Uterus (tissue), 4 donors: ENCODE data around the gene TMEM191C. TPM values are rescaled to one million over a fixed set of nuclear protein-coding genes. Genes with fewer than 3 reads are reported as not detected.
"Not testable (repeated sequence)": the region's sequence is repeated elsewhere in the genome, so short reads cannot be mapped to it uniquely, and the experiment has no call there.

Experiments
- DNase-seq, 2 donors: peaks; one replicate each; pipeline ENCODE4 v3.0.0-alpha.2; 2019 to 2020
- H3K27ac ChIP-seq, 2 donors: fragments of 200-600 bp; sonication (generic); 1 replicate in 1 of 2; 2 replicates in 1 of 2; pipeline ENCODE4 v1.5.1; 2016 to 2018
- H3K27me3 ChIP-seq, 2 donors: fragments of 200-600 bp; sonication (generic); one replicate each; pipeline ENCODE4 v1.5.1; 2018 to 2019; ENCODE audit warnings: control low read depth in 1 of 2
- H3K36me3 ChIP-seq, 2 donors: fragments of 200-600 bp; sonication (generic); one replicate each; pipeline ENCODE4 v1.5.1; 2019; ENCODE audit warnings: control low read depth in 1 of 2
- H3K4me1 ChIP-seq, 2 donors: fragments of 200-600 bp; sonication (generic); one replicate each; pipeline ENCODE4 v1.5.1; 2018 to 2019; ENCODE audit warnings: control low read depth in 1 of 2
- H3K4me3 ChIP-seq, 2 donors: fragments of 200-600 bp; sonication (generic); 1 replicate in 1 of 2; 2 replicates in 1 of 2; pipeline ENCODE4 v1.5.1; 2018 to 2019; ENCODE audit warnings: mild to moderate bottlenecking in 1 of 2
- H3K9me3 ChIP-seq, 2 donors: fragments of 200-600 bp; sonication (generic); one replicate each; pipeline ENCODE4 v1.5.1; 2019; ENCODE audit warnings: control low read depth in 1 of 2
- CTCF ChIP-seq, 4 experiments: fragments of 200-600 bp in 2 of 4; fragments of 450-650 bp in 2 of 4; sonication (generic) in 2 of 4; IDR thresholded peaks; one replicate each; pipeline ENCODE4 v1.5.1; 2016 to 2019; ENCODE audit warnings: antibody characterized with exemption in 4 of 4, mild to moderate bottlenecking in 2 of 4, moderate library complexity in 1 of 4
- POLR2A ChIP-seq, 2 donors: fragments of 450-650 bp; IDR thresholded peaks; one replicate each; pipeline ENCODE4 v1.6.1; 2016; ENCODE audit warnings: antibody characterized with exemption in 2 of 2, mild to moderate bottlenecking in 1 of 2, moderate library complexity in 1 of 2
- intact Hi-C: fragments of 100-400 bp; cut with DNase I; formaldehyde crosslinking; loops from one replicate; pipeline ENCODE4 v1.15.1; 2023; ENCODE audit warnings: low total_unique reads
- total RNA-seq, 4 donors: library from RNA; depleted of rRNA in 3 of 4; stranded (reverse); fragments of >200 nt in 3 of 4; gene quantifications; one replicate each; pipeline versions ENCODE4 v1.1.0 to v1.2.4, GENCODE V29; 2014 to 2023
- donor health status: DM: yes; HTN: yes; CAD: no.

TMEM191C gene
- total RNA-seq, 4 donors from 2014 or later, result 0.28 to 20.7 (median 0.79) TPM; not detected in 1

GRCh38 chr22:21442123-21442522 lies 25.1 kb upstream of the TMEM191C start:
- H3K4me1 ChIP-seq, intact Hi-C loops, H3K27ac ChIP-seq, H3K9me3 ChIP-seq, DNase-seq, H3K4me3 ChIP-seq, H3K27me3 ChIP-seq, H3K36me3 ChIP-seq: not testable (repeated sequence)

GRCh38 chr22:21442646-21443045 lies 24.5 kb upstream of the TMEM191C start:
- H3K4me1 ChIP-seq, H3K4me3 ChIP-seq, H3K36me3 ChIP-seq, H3K27ac ChIP-seq, H3K27me3 ChIP-seq, intact Hi-C loops, H3K9me3 ChIP-seq: not testable (repeated sequence)
- peak in 1 of 2 donors; percentile 6 for DNase-seq

- no peak for TF ChIP-seq POLR2A (IDR thresholded peaks at IDR 0.05)
- Histone ChIP-seq H3K27ac (no peak overlapping the region), H3K9me3 (no peaks in the 10 kb centered on the region), H3K27me3 (no peaks in the 10 kb centered on the region), H3K4me3 (no peak overlapping the region), H3K36me3 (no peaks in the 10 kb centered on the region), H3K4me1 (no peaks in the 10 kb centered on the region)
- peak in 1 of 2 donors; percentile 11 for DNase-seq
- intact Hi-C loops, result no loop called here
Measured at GRCh38 chr22:21443057-21443734, 24.0 kb upstream of the TMEM191C start.

DNA sequence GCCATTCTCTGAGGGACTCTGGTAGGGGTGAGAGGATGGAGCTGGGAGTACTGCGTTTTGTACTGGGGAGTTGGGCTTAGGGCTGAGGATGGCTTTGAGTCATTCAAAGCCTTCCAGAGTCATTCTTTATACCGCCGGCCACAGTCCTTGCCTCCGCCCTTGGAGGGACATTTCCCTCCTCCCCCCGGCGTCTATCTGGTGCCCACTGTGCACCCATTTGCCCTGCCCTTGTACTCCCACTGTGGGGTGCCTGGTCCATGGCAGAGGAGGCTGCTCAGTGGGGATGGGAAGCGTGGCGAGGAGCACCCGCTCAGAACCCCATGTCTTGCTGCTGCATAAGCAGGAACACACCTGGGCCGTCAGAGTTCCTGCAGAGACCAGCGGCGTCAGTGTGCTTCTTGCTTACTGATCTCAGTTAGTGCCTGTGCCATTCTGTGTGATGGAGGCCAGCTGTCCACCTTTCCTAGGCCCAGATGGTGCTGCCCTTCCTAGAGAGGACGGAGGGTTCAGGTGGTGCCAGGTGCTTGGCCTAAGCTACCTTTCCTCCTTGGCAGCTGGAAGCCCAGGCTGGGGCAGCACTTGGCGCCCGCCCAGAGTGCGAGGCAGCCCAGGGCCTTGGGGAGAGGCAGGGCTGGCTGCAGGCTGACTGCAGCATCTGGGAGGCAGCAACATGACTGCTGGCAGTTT lies 23.3 kb upstream of the TMEM191C start:
- H3K9me3 ChIP-seq, result no peaks in the 10 kb centered on the region
- DNase-seq, result peak in 1 of 2 donors; percentile 11
- H3K27me3 ChIP-seq, result no peaks in the 10 kb centered on the region
- no peak overlapping the region for H3K4me3 ChIP-seq
- H3K27ac ChIP-seq, result no peak overlapping the region
- TF ChIP-seq CTCF (IDR thresholded peaks at IDR 0.05), result no peak
- intact Hi-C loops, result no loop called here
- no peaks in the 10 kb centered on the region for H3K4me1 ChIP-seq
- H3K36me3 ChIP-seq, result no peaks in the 10 kb centered on the region

GRCh38 chr22:21444701-21445436 lies 22.3 kb upstream of the TMEM191C start:
- no peaks in the 10 kb centered on the region for H3K4me1 ChIP-seq
- DNase-seq, result peak in 1 of 2 donors; percentile 7
- no peaks in the 10 kb centered on the region for H3K27me3 ChIP-seq
- H3K27ac ChIP-seq, result no peak overlapping the region
- TF ChIP-seq CTCF (IDR thresholded peaks at IDR 0.05) (no peak), POLR2A (IDR thresholded peaks at IDR 0.05) (no peak)
- H3K4me3 ChIP-seq, result no peak overlapping the region
- no peaks in the 10 kb centered on the region for H3K36me3 ChIP-seq
- no peaks in the 10 kb centered on the region for H3K9me3 ChIP-seq
- intact Hi-C loops, result no loop called here

- Histone ChIP-seq H3K4me1 (no peaks in the 10 kb centered on the region), H3K4me3 (no peak overlapping the region), H3K27me3 (no peaks in the 10 kb centered on the region), H3K27ac (no peak overlapping the region), H3K36me3 (no peaks in the 10 kb centered on the region), H3K9me3 (no peaks in the 10 kb centered on the region)
- peak in 1 of 2 donors; percentile 11 for DNase-seq
- intact Hi-C loops, result no loop called here
- TF ChIP-seq CTCF (IDR thresholded peaks at IDR 0.05) (no peak), POLR2A (IDR thresholded peaks at IDR 0.05) (no peak)
Measured at GRCh38 chr22:21445437-21446127, 21.6 kb upstream of the TMEM191C start.
